Lower leg skin (tissue), 3 donors: ENCODE measurements around the gene CYP19A1.

Source experiments
- POLR2A ChIP-seq, 2 donors: fragments of 450-650 bp; IDR thresholded peaks; one replicate each; pipeline ENCODE4 v1.6.1; 2016 to 2017; ENCODE audit warnings: antibody characterized with exemption in 2 of 2, mild to moderate bottlenecking in 1 of 2, moderate library complexity in 1 of 2
- TF ChIP-seq, protein P1 (sequence below), 3 donors: fragments of 450-650 bp; IDR thresholded peaks; one replicate each; pipeline ENCODE4 v1.5.1; 2016; ENCODE audit warnings: antibody characterized with exemption in 3 of 3, mild to moderate bottlenecking in 3 of 3, moderate library complexity in 2 of 3

DNA sequence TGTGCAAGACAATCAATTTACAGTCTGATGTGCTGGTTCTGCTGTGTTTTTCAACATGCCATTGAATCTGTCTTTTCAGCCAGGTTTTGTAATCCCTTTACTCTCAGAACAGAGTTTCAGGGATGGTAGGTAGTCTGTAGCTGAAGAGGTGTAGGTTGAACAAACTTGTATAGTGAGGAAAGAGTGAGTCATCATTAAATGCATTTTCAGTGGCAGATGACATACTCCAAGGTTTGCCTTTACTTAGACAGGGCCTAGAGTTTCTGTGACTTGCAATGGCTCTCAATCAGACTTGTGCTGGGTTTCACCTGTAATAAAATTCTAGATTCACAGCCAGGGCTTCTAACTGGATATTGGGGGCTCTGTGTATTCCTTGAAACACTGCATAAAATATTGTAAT is 94.6 kb downstream of the CYP19A1 start:
- TF ChIP-seq, protein P1, sequence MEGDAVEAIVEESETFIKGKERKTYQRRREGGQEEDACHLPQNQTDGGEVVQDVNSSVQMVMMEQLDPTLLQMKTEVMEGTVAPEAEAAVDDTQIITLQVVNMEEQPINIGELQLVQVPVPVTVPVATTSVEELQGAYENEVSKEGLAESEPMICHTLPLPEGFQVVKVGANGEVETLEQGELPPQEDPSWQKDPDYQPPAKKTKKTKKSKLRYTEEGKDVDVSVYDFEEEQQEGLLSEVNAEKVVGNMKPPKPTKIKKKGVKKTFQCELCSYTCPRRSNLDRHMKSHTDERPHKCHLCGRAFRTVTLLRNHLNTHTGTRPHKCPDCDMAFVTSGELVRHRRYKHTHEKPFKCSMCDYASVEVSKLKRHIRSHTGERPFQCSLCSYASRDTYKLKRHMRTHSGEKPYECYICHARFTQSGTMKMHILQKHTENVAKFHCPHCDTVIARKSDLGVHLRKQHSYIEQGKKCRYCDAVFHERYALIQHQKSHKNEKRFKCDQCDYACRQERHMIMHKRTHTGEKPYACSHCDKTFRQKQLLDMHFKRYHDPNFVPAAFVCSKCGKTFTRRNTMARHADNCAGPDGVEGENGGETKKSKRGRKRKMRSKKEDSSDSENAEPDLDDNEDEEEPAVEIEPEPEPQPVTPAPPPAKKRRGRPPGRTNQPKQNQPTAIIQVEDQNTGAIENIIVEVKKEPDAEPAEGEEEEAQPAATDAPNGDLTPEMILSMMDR (IDR thresholded peaks at IDR 0.05) = no peak
- no peak for TF ChIP-seq POLR2A (IDR thresholded peaks at IDR 0.05)
